Upper lobe of left lung (tissue), 6 donors: ENCODE data around the gene PCNP. TPM values are rescaled to one million over a fixed set of nuclear protein-coding genes. Genes with fewer than 3 reads are reported as not detected.

Experiments
- ATAC-seq, 2 donors: fragments of 200-7000 bp; cut with Tn5 transposase; one replicate each; pipeline ENCODE4 v1.9.1; 2022; ENCODE audit warnings: mild to moderate bottlenecking in 2 of 2, moderate library complexity in 2 of 2; ENCODE audit not compliant: low FRiP score in 2 of 2
- DNase-seq, 2 donors: peaks; one replicate each; pipeline ENCODE4 v3.0.0-alpha.2; 2019 to 2020
- H3K27ac ChIP-seq, 4 donors: fragments of 200-600 bp; sonication (generic); one replicate each; pipeline ENCODE4 v1.5.1; 2016 to 2019
- H3K27me3 ChIP-seq, 4 donors: fragments of 200-600 bp; sonication (generic); one replicate each; pipeline ENCODE4 v1.5.1; 2017 to 2019
- H3K36me3 ChIP-seq, 4 donors: fragments of 200-600 bp; sonication (generic); one replicate each; pipeline ENCODE4 v1.5.1; 2016 to 2019
- H3K4me1 ChIP-seq, 4 donors: fragments of 200-600 bp; sonication (generic); one replicate each; pipeline ENCODE4 v1.5.1; 2018 to 2019
- H3K4me3 ChIP-seq, 4 donors: fragments of 200-600 bp; sonication (generic); one replicate each; pipeline ENCODE4 v1.5.1; 2017 to 2019; ENCODE audit warnings: mild to moderate bottlenecking in 2 of 4, moderate library complexity in 1 of 4
- H3K9me3 ChIP-seq, 4 donors: fragments of 200-600 bp; sonication (generic); one replicate each; pipeline ENCODE4 v1.5.1; 2018 to 2019
- CTCF ChIP-seq, 6 experiments: fragments of 450-650 bp in 4 of 6; fragments of 200-600 bp in 2 of 6; sonication (generic) in 2 of 6; IDR thresholded peaks; one replicate each; pipeline ENCODE4 v1.5.1; 2016 to 2019; ENCODE audit warnings: antibody characterized with exemption in 6 of 6
- EP300 ChIP-seq, 4 donors: sonication (generic); formaldehyde crosslinking; IDR thresholded peaks; one replicate each; pipeline ENCODE4 v1.5.1; 2017; ENCODE audit warnings: antibody characterized with exemption in 4 of 4, control low read depth in 2 of 4
- POLR2A ChIP-seq, 4 donors: fragments of 450-650 bp; IDR thresholded peaks; one replicate each; pipeline ENCODE4 v1.5.1; 2016 to 2017; ENCODE audit warnings: antibody characterized with exemption in 4 of 4, mild to moderate bottlenecking in 2 of 4
- POLR2AphosphoS5 ChIP-seq, 2 donors: sonication (generic); formaldehyde crosslinking; IDR thresholded peaks; one replicate each; pipeline ENCODE4 v1.5.1; 2017; ENCODE audit warnings: antibody characterized with exemption in 2 of 2
- WGBS, 2 donors: methylation state at CpG; one replicate each; pipeline ENCODE4 v1.1.5; 2017 to 2018; 5-methylcytosine and 5-hydroxymethylcytosine counted together
- total RNA-seq, 6 donors: library from RNA; depleted of rRNA in 4 of 6; stranded (reverse); fragments of >200 nt in 4 of 6; gene quantifications; one replicate each; pipeline versions ENCODE4 v1.1.0 to v1.2.1, GENCODE V29; 2016 to 2021
- donor health status: DM: no; HTN: no; CAD: no; lungs with moderate emphysema.
- donor health status: DM: no; HTN: yes; CAD: no; lungs with severe emphysema.

Gene PCNP
- total RNA-seq, 6 donors from 2014 or later: 52.2 to 160 (median 96.0) TPM

DNA sequence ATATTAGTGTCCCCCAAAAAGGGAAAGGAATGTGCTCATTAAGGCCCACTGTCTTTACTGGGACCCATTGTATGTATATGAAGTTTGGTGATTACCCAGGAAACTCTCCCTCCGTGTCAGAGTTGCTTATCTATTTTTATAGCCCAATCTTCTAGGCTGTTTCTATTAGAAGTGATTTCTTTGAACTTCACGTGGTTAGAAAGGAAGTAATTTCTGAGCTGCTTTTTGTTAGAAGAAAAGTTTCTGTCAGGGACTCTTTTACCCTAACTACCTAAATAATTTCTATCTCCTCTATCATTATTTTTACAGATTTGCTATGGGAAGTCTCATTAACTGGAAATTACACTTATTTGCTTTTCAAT, 43.3 kb upstream of the PCNP start:
- TF ChIP-seq POLR2A (IDR thresholded peaks at IDR 0.05) (no peak), POLR2AphosphoS5 (IDR thresholded peaks at IDR 0.05) (no peak), EP300 (IDR thresholded peaks at IDR 0.05) (no peak), CTCF (IDR thresholded peaks at IDR 0.05) (no peak)
- ATAC-seq: no peak
- H3K4me1 ChIP-seq: no peaks in the 10 kb centered on the region
- no peak overlapping the region for H3K4me3 ChIP-seq
- WGBS, 2 donors: 56 to 58% methylated on average over 2 of the region's 2 CpGs
- no peaks in the 10 kb centered on the region for H3K9me3 ChIP-seq
- no peaks in the 10 kb centered on the region for H3K27me3 ChIP-seq
- no peak for DNase-seq
- no peak overlapping the region for H3K27ac ChIP-seq
- H3K36me3 ChIP-seq: no peaks in the 10 kb centered on the region

GRCh38 chr3:101531473-101532086, 42.4 kb upstream of the PCNP start:
- no peak for DNase-seq
- Histone ChIP-seq H3K4me1 (no peaks in the 10 kb centered on the region), H3K27me3 (no peaks in the 10 kb centered on the region), H3K4me3 (no peak overlapping the region), H3K27ac (no peak overlapping the region), H3K36me3 (no peaks in the 10 kb centered on the region), H3K9me3 (no peaks in the 10 kb centered on the region)
- ATAC-seq: no peak
- no peak for TF ChIP-seq EP300 (IDR thresholded peaks at IDR 0.05)
- no peak for TF ChIP-seq POLR2A (IDR thresholded peaks at IDR 0.05)
- TF ChIP-seq POLR2AphosphoS5 (IDR thresholded peaks at IDR 0.05): no peak
- no peak for TF ChIP-seq CTCF (IDR thresholded peaks at IDR 0.05)
- WGBS, 2 donors: 24 to 37% methylated on average over 2 of the region's 2 CpGs

- WGBS, 2 donors: 71 to 78% methylated on average over 9 of the region's 9 CpGs
- TF ChIP-seq POLR2AphosphoS5 (IDR thresholded peaks at IDR 0.05): no peak
- TF ChIP-seq CTCF (IDR thresholded peaks at IDR 0.05): no peak
- no peak for TF ChIP-seq EP300 (IDR thresholded peaks at IDR 0.05)
- TF ChIP-seq POLR2A (IDR thresholded peaks at IDR 0.05): no peak
- Histone ChIP-seq H3K9me3 (no peaks in the 10 kb centered on the region), H3K27me3 (no peaks in the 10 kb centered on the region), H3K27ac (no peak overlapping the region), H3K4me1 (no peaks in the 10 kb centered on the region), H3K36me3 (no peaks in the 10 kb centered on the region), H3K4me3 (no peak overlapping the region)
- ATAC-seq (no peak), DNase-seq (no peak)
Measured at GRCh38 chr3:101532783-101533602, 41.0 kb upstream of the PCNP start.

DNA sequence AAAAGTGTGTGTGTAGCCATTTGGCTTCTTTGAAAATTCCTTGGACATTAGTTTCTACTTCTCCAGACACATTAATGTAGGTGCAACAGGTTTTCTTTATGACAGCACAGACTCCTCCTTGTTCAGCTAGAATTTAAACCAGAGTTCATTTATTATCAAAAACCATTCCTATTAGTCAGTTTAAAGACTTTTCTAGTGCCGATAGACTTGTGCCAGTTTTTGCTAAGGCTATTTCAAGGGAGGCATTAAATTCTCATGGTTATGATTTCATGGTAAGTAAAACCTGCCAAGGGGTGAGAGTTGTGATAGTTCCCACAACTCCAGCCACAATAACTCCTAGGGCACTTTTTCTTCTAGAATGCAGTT, 40.4 kb upstream of the PCNP start:
- no peak for ATAC-seq
- no peaks in the 10 kb centered on the region for H3K27me3 ChIP-seq
- H3K4me1 ChIP-seq: no peaks in the 10 kb centered on the region
- TF ChIP-seq CTCF (IDR thresholded peaks at IDR 0.05) (no peak), EP300 (IDR thresholded peaks at IDR 0.05) (no peak), POLR2AphosphoS5 (IDR thresholded peaks at IDR 0.05) (no peak), POLR2A (IDR thresholded peaks at IDR 0.05) (no peak)
- no peak for DNase-seq
- no peak overlapping the region for H3K4me3 ChIP-seq
- H3K9me3 ChIP-seq: no peaks in the 10 kb centered on the region
- no peak overlapping the region for H3K27ac ChIP-seq
- no peaks in the 10 kb centered on the region for H3K36me3 ChIP-seq
- WGBS, 2 donors: 89 to 100% methylated on average over 1 of the region's 1 CpG
